Activated CD4-positive, alpha-beta memory T cell treated with anti-CD3 and anti-CD28 coated beads for 36 hours (primary cell): Measurements from ENCODE around the gene FLYWCH1. TPM values are rescaled to one million over a fixed set of nuclear protein-coding genes. Genes with fewer than 3 reads are reported as not detected.

Source experiments
- CTCF ChIA-PET: fragments of 350-600 bp; sonication (Branson Sonifier 250); formaldehyde crosslinking; loops from one replicate; lab custom pipeline; 2021; ENCODE audit warnings: antibody characterized with exemption, inconsistent platforms; lab: Charles Lee
- POLR2A ChIA-PET: fragments of 350-600 bp; sonication (Branson Sonifier 250); formaldehyde crosslinking; loops from one replicate; lab custom pipeline; 2021; ENCODE audit warnings: antibody characterized with exemption; lab: Charles Lee
- DNase-seq: peaks from one replicate; pipeline ENCODE4 v3.0.0-alpha.2; 2020
- H3K27ac Mint-ChIP-seq: one replicate; pipeline ENCODE4 v1.8.0; 2021; ENCODE audit warnings: mixed read lengths
- H3K27me3 Mint-ChIP-seq: one replicate; pipeline ENCODE4 v1.8.0; 2021; ENCODE audit warnings: mixed read lengths
- H3K36me3 Mint-ChIP-seq: one replicate; pipeline ENCODE4 v1.8.0; 2021; ENCODE audit warnings: mixed read lengths
- H3K4me1 Mint-ChIP-seq: one replicate; pipeline ENCODE4 v1.8.0; 2021; ENCODE audit warnings: low read depth, mixed read lengths
- H3K4me3 Mint-ChIP-seq: one replicate; pipeline ENCODE4 v1.8.0; 2021; ENCODE audit warnings: mild to moderate bottlenecking, mixed read lengths
- H3K9me3 Mint-ChIP-seq: one replicate; pipeline ENCODE4 v1.8.0; 2021; ENCODE audit warnings: mixed read lengths
- intact Hi-C: fragments of 100-400 bp; cut with micrococcal nuclease; formaldehyde crosslinking; loops from one replicate; pipeline ENCODE4 v1.15.1; 2023
- total RNA-seq, 2 experiments: library from RNA; stranded (reverse); gene quantifications; one replicate each; pipeline ENCODE4 v1.2.3, GENCODE V29; 2021

Gene FLYWCH1
- total RNA-seq, 2 experiments from 2014 or later = 49.2 to 52.2 TPM

DNA sequence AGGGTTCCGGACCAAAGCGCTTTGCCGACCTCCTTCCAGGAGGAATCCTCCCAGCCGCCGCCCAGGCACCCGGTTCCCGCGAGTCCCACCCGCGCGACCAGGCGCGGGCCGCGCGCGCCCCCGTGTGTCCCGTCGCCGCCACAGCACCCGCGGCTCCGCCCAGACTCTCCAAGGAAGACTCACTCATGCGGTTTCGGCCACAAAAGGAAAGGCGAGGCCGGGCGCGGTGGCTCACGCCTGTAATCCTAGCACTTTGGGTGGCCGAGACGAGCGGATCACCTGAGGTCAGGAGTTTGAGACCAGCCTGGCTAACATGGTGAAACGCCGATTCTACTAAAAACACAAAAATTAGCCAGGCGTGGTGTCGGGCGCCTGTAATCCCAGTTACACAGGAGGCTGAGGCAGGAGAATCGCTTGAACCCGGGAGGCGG is 72.0 kb downstream of the FLYWCH1 start:
- intact Hi-C loops = loop anchor here (5.0 kb wide), 1 partner anchor 76 kb away; no protein-coding TSS in a partner anchor
- Mint-ChIP-seq H3K9me3 (no peaks in the 10 kb centered on the region), H3K4me3 (peak overlapping the region; percentile 29), H3K36me3 (peaks cover 7% of the 10 kb centered on the region), H3K27me3 (no peaks in the 10 kb centered on the region), H3K4me1 (peaks cover 13% of the 10 kb centered on the region), H3K27ac (no peak overlapping the region)
- DNase-seq = peak; percentile 89
- POLR2A ChIA-PET = interaction anchor here (1.5 kb wide), 1 partner anchor 13 kb away, joined by 3 read pairs; no protein-coding TSS in a partner anchor
- CTCF ChIA-PET = interaction anchor here (0.8 to 1.6 kb wide), 4 partner anchors 12 to 48 kb away, joined by 3 to 4 read pairs (median 4); no protein-coding TSS in a partner anchor

DNA sequence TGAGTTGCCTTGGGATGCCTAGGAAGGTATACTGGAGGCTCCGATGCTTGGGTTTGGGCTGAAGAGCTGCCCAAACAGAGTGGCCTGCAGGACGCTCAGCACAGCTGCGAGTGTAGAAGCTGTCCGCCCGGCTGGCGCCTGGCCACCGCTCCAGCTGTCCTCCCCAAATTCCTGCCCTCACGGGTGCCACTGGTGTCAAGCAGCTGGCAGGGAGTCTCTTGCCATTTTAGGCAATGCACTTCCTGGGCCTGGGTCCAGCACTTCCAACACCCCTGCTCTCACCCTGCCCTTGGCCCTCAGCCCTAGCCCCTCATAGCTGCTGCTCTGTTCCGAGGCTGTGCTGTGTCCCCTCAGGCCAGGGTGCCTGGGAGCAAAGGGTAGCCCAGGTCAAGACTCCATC is 73.7 kb downstream of the FLYWCH1 start:
- Mint-ChIP-seq H3K27ac (no peak overlapping the region), H3K4me1 (peaks cover 8% of the 10 kb centered on the region), H3K36me3 (no peaks in the 10 kb centered on the region), H3K4me3 (no peak overlapping the region), H3K9me3 (no peaks in the 10 kb centered on the region), H3K27me3 (peaks cover under 1% of the 10 kb centered on the region)
- no peak for DNase-seq
- intact Hi-C loops = no loop called here
- ChIA-PET POLR2A (no interaction called here), CTCF (interaction anchor here (0.5 to 1.8 kb wide), 3 partner anchors 24 to 144 kb away, joined by 4 to 7 read pairs (median 5); no protein-coding TSS in a partner anchor)

DNA sequence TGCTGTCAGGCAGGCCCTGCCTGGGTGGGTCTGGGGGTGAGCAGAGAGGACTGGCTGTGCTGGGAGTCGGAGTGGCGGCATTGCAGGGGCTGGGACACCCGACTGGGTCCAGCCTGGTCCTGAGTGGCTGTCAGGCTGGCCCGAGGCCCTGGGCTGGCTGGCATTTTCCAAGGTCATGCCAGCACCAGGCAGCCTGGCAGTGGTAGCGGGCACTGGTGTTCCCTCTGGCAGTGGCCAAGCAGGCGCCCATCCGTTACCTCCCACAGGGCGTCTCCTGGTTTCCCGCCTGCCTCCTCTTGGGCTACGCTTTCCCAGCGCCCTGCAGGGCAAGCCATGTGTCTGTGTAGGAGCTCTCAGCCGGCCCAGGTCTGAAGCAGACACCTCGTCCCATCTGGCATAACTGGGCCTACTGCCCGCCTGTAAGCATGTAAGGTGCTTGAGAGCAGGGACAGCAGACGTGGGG is 74.2 kb downstream of the FLYWCH1 start:
- Mint-ChIP-seq H3K36me3 (no peaks in the 10 kb centered on the region), H3K27me3 (peaks cover 2% of the 10 kb centered on the region), H3K27ac (no peak overlapping the region), H3K9me3 (no peaks in the 10 kb centered on the region), H3K4me1 (peaks cover 6% of the 10 kb centered on the region), H3K4me3 (no peak overlapping the region)
- intact Hi-C loops = no loop called here
- POLR2A ChIA-PET = no interaction called here
- no peak for DNase-seq
- CTCF ChIA-PET = interaction anchor here (0.5 to 1.8 kb wide), 2 partner anchors 25 to 46 kb away, joined by 5 to 7 read pairs; no protein-coding TSS in a partner anchor

DNA sequence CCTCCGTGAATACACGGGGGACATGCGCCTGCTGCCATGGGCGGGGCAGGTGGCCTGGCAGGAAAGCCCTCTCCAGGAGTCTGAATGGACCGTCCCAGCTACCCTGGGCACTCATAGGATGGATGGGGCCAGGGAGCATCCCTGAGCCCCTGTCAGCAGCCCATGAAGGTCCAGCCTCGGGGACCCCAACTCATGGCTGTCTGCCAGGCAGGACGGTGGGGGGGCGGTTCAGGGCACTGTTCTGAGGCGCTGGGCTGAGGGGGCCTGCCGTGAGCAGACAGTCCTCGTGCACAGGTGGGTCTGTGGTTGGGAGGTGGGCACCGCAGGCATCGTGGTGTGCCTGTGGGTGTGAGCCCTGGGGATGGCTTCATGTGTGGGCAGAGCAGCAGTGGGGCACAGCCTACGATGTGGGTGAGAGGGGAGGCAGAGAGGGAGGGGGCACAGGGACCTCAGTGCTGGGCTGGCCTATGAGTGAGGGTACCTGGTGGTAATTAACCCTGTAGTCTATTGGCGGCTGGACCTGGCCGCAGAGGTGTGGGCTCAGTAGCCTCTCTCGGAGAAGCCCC is 75.0 kb downstream of the FLYWCH1 start:
- peaks cover 5% of the 10 kb centered on the region for H3K4me1 Mint-ChIP-seq
- DNase-seq = no peak
- CTCF ChIA-PET = no interaction called here
- H3K36me3 Mint-ChIP-seq = no peaks in the 10 kb centered on the region
- H3K9me3 Mint-ChIP-seq = no peaks in the 10 kb centered on the region
- POLR2A ChIA-PET = no interaction called here
- H3K4me3 Mint-ChIP-seq = no peak overlapping the region
- intact Hi-C loops = no loop called here
- H3K27ac Mint-ChIP-seq = no peak overlapping the region
- H3K27me3 Mint-ChIP-seq = peaks cover 2% of the 10 kb centered on the region

DNA sequence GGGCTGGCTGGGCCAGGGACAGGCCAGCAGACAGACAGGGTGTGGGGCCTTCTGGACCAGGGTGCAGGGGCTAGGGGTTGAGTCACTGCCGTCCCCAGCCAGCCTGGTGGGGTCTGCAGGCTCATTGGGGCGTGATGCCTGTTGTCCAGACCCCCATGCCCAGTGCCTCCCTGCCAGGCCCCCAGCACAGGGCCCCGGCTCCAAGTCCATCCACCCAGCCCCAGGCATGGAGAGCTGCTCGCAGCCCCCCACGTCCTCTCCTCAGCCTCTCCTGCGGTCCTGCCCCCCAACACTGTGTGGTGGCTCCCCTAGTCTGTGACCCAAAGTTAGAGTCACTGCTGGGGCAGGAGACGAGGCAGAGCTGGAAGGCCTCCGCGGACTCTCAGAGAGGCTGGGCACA is 75.6 kb downstream of the FLYWCH1 start:
- intact Hi-C loops = no loop called here
- no peak for DNase-seq
- H3K27me3 Mint-ChIP-seq = peaks cover 2% of the 10 kb centered on the region
- ChIA-PET POLR2A (no interaction called here), CTCF (no interaction called here)
- H3K9me3 Mint-ChIP-seq = no peaks in the 10 kb centered on the region
- no peaks in the 10 kb centered on the region for H3K36me3 Mint-ChIP-seq
- peaks cover 4% of the 10 kb centered on the region for H3K4me1 Mint-ChIP-seq
- H3K4me3 Mint-ChIP-seq = no peak overlapping the region
- no peak overlapping the region for H3K27ac Mint-ChIP-seq

DNA sequence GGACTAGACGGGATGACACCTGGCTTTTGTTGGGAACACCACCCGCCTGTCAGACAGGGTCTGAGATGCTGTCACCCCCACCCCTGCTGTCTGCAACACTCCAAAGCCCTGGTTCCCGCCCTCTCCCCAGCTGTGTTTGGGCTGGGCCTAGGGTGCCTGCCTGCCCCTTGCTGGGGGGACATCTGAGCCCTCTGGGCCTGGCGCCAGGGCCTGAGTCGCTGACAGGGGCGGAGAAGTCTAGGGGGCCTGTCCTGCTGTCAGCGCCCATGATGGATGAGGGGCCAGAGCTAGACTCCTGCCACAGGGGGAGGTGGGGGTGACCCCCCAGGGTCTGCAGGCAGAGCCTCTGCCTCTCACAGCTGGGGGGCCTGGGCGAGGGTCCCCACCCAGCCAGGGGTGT is 76.1 kb downstream of the FLYWCH1 start:
- intact Hi-C loops = no loop called here
- Mint-ChIP-seq H3K9me3 (no peaks in the 10 kb centered on the region), H3K4me3 (no peak overlapping the region), H3K4me1 (peaks cover 4% of the 10 kb centered on the region), H3K27me3 (peaks cover 2% of the 10 kb centered on the region), H3K27ac (no peak overlapping the region), H3K36me3 (no peaks in the 10 kb centered on the region)
- CTCF ChIA-PET = interaction anchor here (0.9 kb wide), 1 partner anchor 41 kb away, joined by 4 read pairs; no protein-coding TSS in a partner anchor
- POLR2A ChIA-PET = no interaction called here
- no peak for DNase-seq

DNA sequence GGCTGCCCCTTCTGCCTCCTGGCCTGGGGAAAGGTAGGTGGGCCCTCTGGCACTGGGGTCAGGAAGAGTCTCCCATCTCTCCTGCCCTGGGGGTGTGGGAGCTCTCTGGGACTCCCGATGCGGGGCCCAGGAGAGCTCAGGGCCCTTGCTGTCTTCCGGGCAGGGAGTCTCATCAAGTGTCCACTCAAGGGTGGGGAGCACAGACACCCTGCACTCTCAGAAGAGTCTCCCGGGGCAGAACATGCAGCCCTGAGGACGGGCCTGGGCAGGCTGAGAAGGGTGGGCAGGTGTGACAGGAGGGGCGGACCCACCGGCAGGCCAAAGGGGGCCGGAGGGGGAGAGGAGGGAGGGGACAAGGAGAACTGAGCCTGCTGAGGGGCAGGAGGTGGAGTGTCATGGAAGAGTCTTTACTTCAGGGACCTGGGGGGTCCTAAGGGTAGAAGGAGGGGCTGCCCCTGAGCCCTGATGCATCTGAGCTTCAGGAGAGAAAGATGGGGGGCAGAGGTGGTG is 76.9 kb downstream of the FLYWCH1 start:
- peaks cover 4% of the 10 kb centered on the region for H3K4me1 Mint-ChIP-seq
- intact Hi-C loops = no loop called here
- peaks cover 2% of the 10 kb centered on the region for H3K27me3 Mint-ChIP-seq
- no peak overlapping the region for H3K27ac Mint-ChIP-seq
- H3K36me3 Mint-ChIP-seq = no peaks in the 10 kb centered on the region
- H3K4me3 Mint-ChIP-seq = no peak overlapping the region
- POLR2A ChIA-PET = no interaction called here
- DNase-seq = no peak
- CTCF ChIA-PET = interaction anchor here (0.9 kb wide), 1 partner anchor 40 kb away, joined by 4 read pairs; no protein-coding TSS in a partner anchor
- H3K9me3 Mint-ChIP-seq = no peaks in the 10 kb centered on the region

DNA sequence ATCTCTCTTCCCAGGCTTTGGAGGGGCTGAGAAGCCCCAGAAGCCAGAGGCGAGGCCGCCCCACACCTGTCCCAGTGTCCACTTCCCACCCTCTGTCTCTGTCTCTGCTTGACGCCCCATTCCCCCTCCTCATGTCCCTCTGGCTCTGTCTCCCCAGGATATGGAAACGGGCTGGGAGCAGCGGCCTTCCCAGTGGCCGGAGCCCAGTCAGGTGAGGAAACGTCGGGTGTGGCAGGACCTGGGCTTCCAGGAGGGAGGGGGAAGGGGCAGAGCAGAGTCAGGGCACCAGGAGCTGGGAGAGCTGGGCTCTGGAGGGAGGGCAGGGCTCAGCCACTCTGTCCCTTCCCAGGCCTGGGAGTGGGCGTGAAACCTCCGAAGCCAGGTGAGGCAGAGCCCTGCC is 79.2 kb downstream of the FLYWCH1 start:
- Mint-ChIP-seq H3K36me3 (no peaks in the 10 kb centered on the region), H3K27ac (no peak overlapping the region), H3K9me3 (no peaks in the 10 kb centered on the region), H3K4me3 (no peak overlapping the region), H3K4me1 (no peaks in the 10 kb centered on the region), H3K27me3 (peaks cover 2% of the 10 kb centered on the region)
- no peak for DNase-seq
- ChIA-PET POLR2A (no interaction called here), CTCF (no interaction called here)
- intact Hi-C loops = no loop called here

DNA sequence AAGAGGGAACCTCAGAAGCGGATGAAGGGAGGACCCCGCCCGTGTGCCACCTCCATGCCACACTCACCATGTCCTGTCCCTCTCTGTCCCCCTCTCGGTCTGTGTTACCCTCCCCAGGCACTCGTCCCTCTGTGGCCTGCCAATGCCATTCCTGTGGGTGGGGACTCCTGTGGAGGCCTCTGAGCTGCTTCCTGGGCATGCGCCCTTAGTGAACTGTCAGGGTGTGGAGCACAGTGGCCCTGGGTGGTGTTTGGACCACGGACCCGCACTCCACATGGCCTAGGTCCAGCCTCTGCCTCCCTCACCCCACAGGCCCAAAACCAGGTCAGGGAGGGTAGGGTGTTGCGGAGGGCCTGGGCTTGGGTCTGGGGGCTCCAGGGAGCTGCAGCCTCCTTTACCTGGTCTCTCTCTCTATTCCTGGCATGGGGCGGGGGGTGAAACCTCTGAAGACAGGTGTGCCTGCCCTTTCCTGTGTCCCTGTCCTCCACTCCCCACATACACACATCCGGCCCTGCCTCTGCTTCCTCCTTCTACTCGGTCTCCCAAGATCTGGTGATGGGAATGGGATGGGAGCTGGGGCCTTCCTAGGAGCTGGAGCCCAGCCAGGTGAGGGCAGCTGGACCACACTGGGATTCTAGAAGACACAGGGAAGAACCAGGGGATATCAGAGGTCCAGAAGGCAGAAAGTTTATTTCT is 80.0 kb downstream of the FLYWCH1 start:
- no peaks in the 10 kb centered on the region for H3K36me3 Mint-ChIP-seq
- H3K27ac Mint-ChIP-seq = no peak overlapping the region
- intact Hi-C loops = no loop called here
- peaks cover 2% of the 10 kb centered on the region for H3K27me3 Mint-ChIP-seq
- no peaks in the 10 kb centered on the region for H3K9me3 Mint-ChIP-seq
- ChIA-PET CTCF (no interaction called here), POLR2A (no interaction called here)
- no peak for DNase-seq
- H3K4me1 Mint-ChIP-seq = no peaks in the 10 kb centered on the region
- H3K4me3 Mint-ChIP-seq = no peak overlapping the region

DNA sequence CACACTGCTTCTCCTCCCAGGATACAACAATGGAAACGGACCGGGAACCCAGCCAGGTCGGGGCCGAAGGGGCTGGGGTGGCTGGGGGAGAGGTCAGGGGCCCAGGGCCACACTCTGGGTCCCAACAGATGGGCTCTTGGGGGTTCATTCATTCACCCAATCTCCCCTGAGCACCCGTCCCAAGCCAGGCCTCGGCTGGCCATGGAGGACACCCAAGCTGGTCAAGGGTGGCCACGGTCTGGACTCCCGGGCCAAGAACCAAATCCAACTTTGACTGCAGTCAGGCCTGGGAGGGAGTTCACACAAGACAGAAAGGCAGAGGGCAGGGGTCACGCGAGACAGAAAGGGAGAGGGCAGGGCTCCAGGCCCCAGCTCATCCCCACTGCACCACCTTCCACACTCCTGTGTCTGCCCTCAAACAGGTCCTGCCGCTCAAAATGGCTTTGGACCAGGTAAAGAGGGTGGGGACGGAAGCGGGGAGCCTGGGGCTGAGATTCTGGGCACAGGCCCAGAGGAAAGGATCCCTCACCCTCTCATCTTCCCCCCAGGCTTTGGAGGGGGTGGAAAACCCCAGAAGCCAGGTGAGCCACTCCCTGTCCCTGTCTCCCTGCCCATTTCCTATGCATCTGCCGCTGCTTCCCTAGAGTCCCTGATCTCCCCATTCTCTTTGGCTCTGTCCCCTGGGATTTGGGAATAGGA is 80.8 kb downstream of the FLYWCH1 start:
- Mint-ChIP-seq H3K4me1 (no peaks in the 10 kb centered on the region), H3K4me3 (no peak overlapping the region), H3K27me3 (peaks cover 2% of the 10 kb centered on the region), H3K36me3 (no peaks in the 10 kb centered on the region), H3K9me3 (no peaks in the 10 kb centered on the region), H3K27ac (no peak overlapping the region)
- ChIA-PET POLR2A (no interaction called here), CTCF (interaction anchor here (1.3 kb wide), 1 partner anchor 39 kb away, joined by 3 read pairs; no protein-coding TSS in a partner anchor)
- DNase-seq = no peak
- intact Hi-C loops = no loop called here

DNA sequence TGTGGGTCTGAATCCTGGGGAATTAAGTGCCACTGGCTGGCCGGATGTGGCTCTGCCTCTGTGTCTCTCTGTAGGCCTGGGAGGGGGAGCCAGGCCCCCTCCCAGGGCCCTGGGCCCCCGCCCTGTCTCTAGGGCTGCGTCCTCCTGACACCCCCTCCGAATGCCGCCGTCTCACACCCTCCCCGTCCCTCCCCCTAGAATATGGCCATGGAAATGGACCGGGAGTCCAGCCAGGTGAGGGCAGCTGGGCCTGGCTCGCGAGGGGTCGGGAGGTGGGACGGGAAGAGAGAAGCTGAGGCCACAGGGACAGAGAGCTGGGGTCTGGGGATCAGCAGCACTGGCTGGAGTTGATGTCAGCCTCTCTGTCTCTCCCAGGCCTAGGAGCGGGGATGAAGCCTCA is 84.6 kb downstream of the FLYWCH1 start:
- Mint-ChIP-seq H3K4me1 (no peaks in the 10 kb centered on the region), H3K27ac (no peak overlapping the region), H3K36me3 (no peaks in the 10 kb centered on the region), H3K9me3 (no peaks in the 10 kb centered on the region), H3K4me3 (no peak overlapping the region), H3K27me3 (peaks cover 4% of the 10 kb centered on the region)
- ChIA-PET CTCF (interaction anchor here (1.4 kb wide), 1 partner anchor 35 kb away, joined by 4 read pairs; no protein-coding TSS in a partner anchor), POLR2A (no interaction called here)
- DNase-seq = no peak
- intact Hi-C loops = no loop called here

DNA sequence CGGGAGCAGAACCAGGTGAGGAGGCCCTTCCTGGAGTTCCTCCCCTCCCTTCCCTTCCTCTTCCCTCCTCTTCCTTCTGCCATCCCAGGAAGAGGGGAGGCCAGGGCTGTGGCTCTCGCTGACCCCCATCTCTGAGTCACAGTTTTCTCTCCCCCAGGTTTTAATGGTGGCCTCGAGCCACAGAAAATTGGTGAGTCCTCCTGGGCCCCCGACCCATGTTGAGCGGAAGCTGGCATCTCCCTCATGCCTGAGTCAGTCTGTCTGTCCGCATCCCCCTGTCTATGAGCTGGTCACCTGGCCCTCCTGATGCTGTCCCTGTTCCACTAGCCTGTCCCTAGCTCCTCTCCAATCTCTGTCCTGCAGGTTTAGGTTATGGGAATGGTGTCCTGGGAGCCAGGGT is 88.2 kb downstream of the FLYWCH1 start:
- peaks cover 4% of the 10 kb centered on the region for H3K27me3 Mint-ChIP-seq
- no peaks in the 10 kb centered on the region for H3K9me3 Mint-ChIP-seq
- H3K4me3 Mint-ChIP-seq = no peak overlapping the region
- POLR2A ChIA-PET = no interaction called here
- intact Hi-C loops = no loop called here
- no peaks in the 10 kb centered on the region for H3K36me3 Mint-ChIP-seq
- peaks cover 3% of the 10 kb centered on the region for H3K4me1 Mint-ChIP-seq
- no peak overlapping the region for H3K27ac Mint-ChIP-seq
- DNase-seq = no peak
- CTCF ChIA-PET = interaction anchor here (14.6 kb wide), 1 partner anchor 26 kb away, joined by 412 read pairs; the partner anchor contains the start of genes CLDN6, HCFC1R1, THOC6 and TNFRSF12A
